Colonic mucosa (tissue), 4 donors: Measurements from ENCODE around the gene FBXO27. TPM values are rescaled to one million over a fixed set of nuclear protein-coding genes. Genes with fewer than 3 reads are reported as not detected.

ENCODE experiments used
- DNase-seq: peaks from one replicate; pipeline ENCODE4 v3.0.0-alpha.2; 2020
- H3K27ac ChIP-seq: fragments of 200-600 bp; one replicate; pipeline ENCODE4 v1.8.0; 2021
- H3K27me3 ChIP-seq: fragments of 200-600 bp; one replicate; pipeline ENCODE4 v1.8.0; 2021
- H3K36me3 ChIP-seq: fragments of 200-600 bp; one replicate; pipeline ENCODE4 v1.8.0; 2021
- H3K4me1 ChIP-seq: fragments of 200-600 bp; one replicate; pipeline ENCODE4 v1.8.0; 2021; ENCODE audit warnings: mild to moderate bottlenecking
- H3K4me3 ChIP-seq: fragments of 200-600 bp; one replicate; pipeline ENCODE4 v1.8.0; 2021
- H3K9ac ChIP-seq, 2 donors: one replicate each; pipeline ENCODE4 v1.7.0; 2013; ENCODE audit warnings: control low read depth in 2 of 2, low read depth in 2 of 2, low read length in 2 of 2
- H3K9me3 ChIP-seq: fragments of 200-600 bp; one replicate; pipeline ENCODE4 v1.8.0; 2021
- intact Hi-C: fragments of 100-400 bp; cut with DNase I; formaldehyde crosslinking; loops from one replicate; pipeline ENCODE4 v1.14.1; 2022
- total RNA-seq, 2 donors: library from RNA; stranded (reverse); fragmentation: NEBNext Ultra II Directional in 1 of 2; extraction: Animal tissue kit (Norgen Biotek cat#: 25700) in 1 of 2; gene quantifications; one replicate each; pipeline ENCODE4 v1.2.1, GENCODE V29; 2021
- TF ChIP-seq, protein P1 (sequence below): fragments of 200-600 bp; IDR thresholded peaks from one replicate; pipeline ENCODE4 v1.8.0; 2022; ENCODE audit warnings: antibody characterized with exemption, mild to moderate bottlenecking
- donor health status: healthy.
- donor health status: DM: no; HTN: no; CAD: no.
- donor health status: DM: no; HTN: no; CAD: no.

The FBXO27 gene
- total RNA-seq, 2 donors from 2014 or later: 1.1 to 2.4 TPM

DNA sequence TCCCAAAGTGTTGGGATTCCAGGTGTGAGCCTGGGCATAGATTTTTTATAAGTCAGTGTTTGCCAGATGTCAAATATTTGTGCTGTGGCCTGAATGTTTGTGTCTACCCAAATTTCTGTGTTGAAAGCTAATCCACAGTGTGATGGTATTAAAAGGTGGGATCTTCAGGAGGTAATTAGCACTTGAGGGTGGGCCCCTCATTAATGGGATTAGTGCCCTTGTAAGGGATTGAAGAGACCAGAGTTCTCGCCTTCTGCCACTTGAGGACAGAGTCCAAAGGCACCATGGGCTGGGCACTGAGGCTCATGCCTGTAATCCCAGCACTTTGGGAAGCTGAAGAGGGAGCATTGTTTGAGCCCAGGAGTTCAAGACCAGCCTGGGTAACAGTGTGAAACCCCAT, 47.1 kb downstream of the FBXO27 start:
- no peak for DNase-seq
- Histone ChIP-seq H3K4me3 (no peak overlapping the region), H3K27ac (no peak overlapping the region), H3K36me3 (no peaks in the 10 kb centered on the region), H3K9me3 (no peaks in the 10 kb centered on the region), H3K4me1 (no peaks in the 10 kb centered on the region), H3K9ac (no peak overlapping the region), H3K27me3 (no peaks in the 10 kb centered on the region)
- intact Hi-C loops: no loop called here
- TF ChIP-seq, protein P1, sequence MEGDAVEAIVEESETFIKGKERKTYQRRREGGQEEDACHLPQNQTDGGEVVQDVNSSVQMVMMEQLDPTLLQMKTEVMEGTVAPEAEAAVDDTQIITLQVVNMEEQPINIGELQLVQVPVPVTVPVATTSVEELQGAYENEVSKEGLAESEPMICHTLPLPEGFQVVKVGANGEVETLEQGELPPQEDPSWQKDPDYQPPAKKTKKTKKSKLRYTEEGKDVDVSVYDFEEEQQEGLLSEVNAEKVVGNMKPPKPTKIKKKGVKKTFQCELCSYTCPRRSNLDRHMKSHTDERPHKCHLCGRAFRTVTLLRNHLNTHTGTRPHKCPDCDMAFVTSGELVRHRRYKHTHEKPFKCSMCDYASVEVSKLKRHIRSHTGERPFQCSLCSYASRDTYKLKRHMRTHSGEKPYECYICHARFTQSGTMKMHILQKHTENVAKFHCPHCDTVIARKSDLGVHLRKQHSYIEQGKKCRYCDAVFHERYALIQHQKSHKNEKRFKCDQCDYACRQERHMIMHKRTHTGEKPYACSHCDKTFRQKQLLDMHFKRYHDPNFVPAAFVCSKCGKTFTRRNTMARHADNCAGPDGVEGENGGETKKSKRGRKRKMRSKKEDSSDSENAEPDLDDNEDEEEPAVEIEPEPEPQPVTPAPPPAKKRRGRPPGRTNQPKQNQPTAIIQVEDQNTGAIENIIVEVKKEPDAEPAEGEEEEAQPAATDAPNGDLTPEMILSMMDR: no peak

DNA sequence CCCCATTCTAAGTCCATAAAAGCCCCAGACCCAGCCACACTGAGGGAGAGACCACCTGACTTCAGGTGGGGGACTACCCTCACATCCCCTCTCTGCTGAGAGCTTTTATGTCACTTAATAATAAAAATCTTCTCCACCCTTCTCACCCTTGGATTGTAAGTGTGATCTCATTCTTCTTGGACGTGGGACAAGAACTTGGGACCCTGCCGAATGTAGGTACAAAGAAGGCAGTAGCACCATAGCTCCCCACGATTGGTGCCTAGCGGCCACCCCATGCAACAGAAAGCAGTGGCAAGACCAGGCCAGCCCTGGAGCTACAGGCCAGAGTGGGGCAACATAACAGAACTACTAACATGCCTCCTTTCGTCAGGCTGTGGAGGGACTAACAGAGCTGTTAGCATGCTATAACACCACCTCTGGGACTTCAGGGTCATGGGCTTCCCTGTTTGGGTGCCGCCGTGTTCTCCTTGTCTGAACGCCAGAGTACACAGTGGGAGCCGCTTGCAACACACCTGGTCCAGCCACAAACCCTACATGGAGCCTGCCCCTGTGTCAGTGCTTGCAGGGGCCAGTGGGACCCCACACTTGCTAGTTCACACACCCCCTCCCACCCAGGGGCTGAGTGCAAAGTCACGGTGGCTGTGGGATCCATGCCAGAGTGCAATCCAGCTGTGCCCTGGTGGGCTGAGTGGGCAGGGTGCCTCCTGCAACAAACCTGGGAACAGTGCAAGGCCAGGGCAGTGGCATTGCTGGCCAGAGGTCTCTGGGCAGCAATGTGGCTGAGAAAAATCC, 51.6 kb downstream of the FBXO27 start:
- H3K9me3 ChIP-seq: no peaks in the 10 kb centered on the region
- DNase-seq: no peak
- H3K36me3 ChIP-seq: no peaks in the 10 kb centered on the region
- no peak overlapping the region for H3K27ac ChIP-seq
- intact Hi-C loops: no loop called here
- H3K4me1 ChIP-seq: no peaks in the 10 kb centered on the region
- no peak overlapping the region for H3K9ac ChIP-seq
- TF ChIP-seq, protein P1: no peak
- H3K4me3 ChIP-seq: no peak overlapping the region
- H3K27me3 ChIP-seq: peaks cover 9% of the 10 kb centered on the region

DNA sequence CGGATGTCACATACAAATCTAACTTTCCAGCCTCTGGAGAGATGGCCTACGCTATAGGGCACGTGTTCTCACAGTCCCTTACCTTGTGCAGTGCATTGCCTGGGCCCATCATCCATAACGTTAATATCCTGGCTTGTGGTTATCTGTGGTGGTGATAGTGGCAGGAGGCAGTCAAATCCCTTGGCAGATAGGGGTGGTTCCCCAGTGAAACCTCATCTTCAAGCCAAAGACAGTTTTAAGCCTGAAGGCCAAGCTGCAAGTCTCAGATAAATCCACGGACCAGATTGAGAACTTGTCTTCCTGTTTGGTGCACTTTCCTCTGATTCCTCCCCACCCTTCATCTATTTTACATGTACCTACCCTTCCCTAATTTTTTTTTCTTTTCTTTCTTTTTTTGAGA, 52.5 kb downstream of the FBXO27 start:
- Histone ChIP-seq H3K4me1 (no peaks in the 10 kb centered on the region), H3K36me3 (no peaks in the 10 kb centered on the region), H3K9ac (no peak overlapping the region), H3K4me3 (no peak overlapping the region), H3K27ac (no peak overlapping the region), H3K27me3 (peaks cover 18% of the 10 kb centered on the region), H3K9me3 (no peaks in the 10 kb centered on the region)
- no peak for DNase-seq
- TF ChIP-seq, protein P1: no peak
- intact Hi-C loops: no loop called here

DNA sequence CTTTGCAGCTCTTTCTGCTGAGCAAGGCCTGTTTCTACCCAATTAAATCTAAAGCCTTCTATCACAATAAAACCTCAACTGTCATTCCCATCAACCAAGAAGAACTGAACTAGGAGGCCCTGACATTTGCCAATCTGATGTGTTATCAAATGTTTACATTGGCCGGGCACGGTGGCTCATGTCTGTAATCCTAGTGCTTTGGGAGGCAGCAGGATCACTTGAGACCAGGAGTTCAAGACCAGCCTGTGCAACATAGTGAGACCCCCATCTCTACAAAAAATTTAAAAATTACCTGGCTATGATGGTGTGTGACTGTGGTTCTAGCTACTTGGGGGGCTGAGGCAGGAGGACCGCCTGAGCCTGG, 54.0 kb downstream of the FBXO27 start:
- H3K27ac ChIP-seq: no peak overlapping the region

DNA sequence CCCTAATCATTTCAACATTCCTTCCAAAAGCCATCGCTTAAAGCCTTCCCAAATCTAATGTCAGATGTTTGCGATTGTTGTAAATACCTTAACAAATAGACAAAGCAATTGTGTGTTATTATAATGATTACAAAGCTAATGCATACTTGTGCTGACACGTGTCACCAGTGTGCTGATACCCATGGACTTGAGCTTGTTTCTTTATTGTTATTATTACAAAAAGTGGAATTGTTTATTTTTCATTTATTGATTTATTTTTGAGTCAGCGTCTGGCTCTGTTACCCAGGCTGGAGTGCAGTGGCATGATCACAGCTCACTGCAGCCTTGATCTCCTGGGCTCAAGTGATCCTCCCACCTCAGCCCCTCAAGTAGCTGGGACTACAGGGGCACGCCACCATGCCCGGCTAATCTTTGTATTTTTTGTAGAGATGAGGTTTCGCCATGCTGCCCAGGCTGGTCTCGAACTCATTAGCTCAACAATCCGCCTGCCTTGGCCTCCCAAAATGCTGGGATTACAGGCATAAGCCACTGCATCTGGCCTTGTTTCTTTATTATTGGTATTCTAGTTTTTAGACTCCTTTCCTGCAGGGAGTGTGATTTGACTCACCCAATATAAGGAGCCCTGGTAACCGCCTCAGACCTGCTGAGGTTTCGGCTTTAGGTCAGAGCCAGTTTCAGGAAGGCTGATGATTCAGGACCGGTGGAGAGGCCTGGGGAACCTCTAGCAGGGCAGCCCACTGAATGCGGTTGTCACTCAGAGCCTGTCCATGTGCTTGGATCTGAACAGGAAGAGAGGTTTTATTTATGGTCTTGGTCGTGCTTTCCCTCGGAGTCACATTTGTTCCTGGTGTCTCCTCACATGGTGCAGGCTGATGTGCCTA, 54.7 kb downstream of the FBXO27 start:
- TF ChIP-seq, protein P1: no peak
- intact Hi-C loops: no loop called here
- no peak overlapping the region for H3K9ac ChIP-seq

More for the DNA sequence above, 54.0 kb downstream of the FBXO27 start:
- intact Hi-C loops: no loop called here
- DNase-seq: no peak
- Histone ChIP-seq H3K27me3 (peaks cover 19% of the 10 kb centered on the region), H3K9ac (no peak overlapping the region), H3K9me3 (no peaks in the 10 kb centered on the region), H3K36me3 (no peaks in the 10 kb centered on the region), H3K4me3 (no peak overlapping the region), H3K4me1 (no peaks in the 10 kb centered on the region)
- TF ChIP-seq, protein P1: no peak

More for the DNA sequence above, 54.7 kb downstream of the FBXO27 start:
- Histone ChIP-seq H3K4me3 (no peak overlapping the region), H3K36me3 (no peaks in the 10 kb centered on the region), H3K9me3 (no peaks in the 10 kb centered on the region), H3K27me3 (peaks cover 19% of the 10 kb centered on the region), H3K4me1 (no peaks in the 10 kb centered on the region), H3K27ac (no peak overlapping the region)
- DNase-seq: no peak
